CD14-positive monocyte (primary cell): ENCODE data around the gene MRLN. TPM values are rescaled to one million over a fixed set of nuclear protein-coding genes. Genes with fewer than 3 reads are reported as not detected.
A peak's percentile ranks its signal among the peaks of the same experiment; 100 is the strongest.

ENCODE experiments used
- DNase-seq, 3 donors: peaks; one replicate each; pipeline ENCODE4 v3.0.0-alpha.2; 2011 to 2022
- H2AFZ ChIP-seq: 2 replicates; pipeline ENCODE4 v1.6.0; 2012; ENCODE audit warnings: mild to moderate bottlenecking, low read depth, low read length, inconsistent platforms; ENCODE audit not compliant: insufficient read depth, poor library complexity, severe bottlenecking
- H3K27ac ChIP-seq, 2 donors: 1 replicate in 1 of 2; 2 replicates in 1 of 2; pipeline ENCODE4 v1.5.1; 2012 to 2013; ENCODE audit warnings: low read length in 2 of 2, control low read depth in 1 of 2, inconsistent platforms in 1 of 2, low read depth in 1 of 2, mild to moderate bottlenecking in 1 of 2
- H3K27me3 ChIP-seq, 2 donors: one replicate each; pipeline versions ENCODE4 v1.6.0 to v1.6.1; 2011 to 2013; ENCODE audit warnings: low read length in 2 of 2; ENCODE audit not compliant: control insufficient read depth in 2 of 2, insufficient read depth in 2 of 2
- H3K36me3 ChIP-seq, 2 donors: replicated peaks in 1 of 2; 1 replicate in 1 of 2; 2 replicates in 1 of 2; pipeline versions ENCODE4 v1.5.1 to v1.6.1; 2012 to 2013; ENCODE audit warnings: low read length in 2 of 2, control low read depth in 1 of 2, inconsistent platforms in 1 of 2, mild to moderate bottlenecking in 1 of 2; ENCODE audit not compliant: insufficient read depth in 2 of 2, control insufficient read depth in 1 of 2
- H3K4me1 ChIP-seq, 2 donors: 1 replicate in 1 of 2; 2 replicates in 1 of 2; pipeline versions ENCODE4 v1.5.1 to v1.6.1; 2012 to 2013; ENCODE audit warnings: low read length in 2 of 2, control low read depth in 1 of 2, inconsistent platforms in 1 of 2, mild to moderate bottlenecking in 1 of 2, moderate library complexity in 1 of 2; ENCODE audit not compliant: insufficient read depth in 2 of 2, control insufficient read depth in 1 of 2
- H3K4me2 ChIP-seq: replicated peaks from 2 replicates; pipeline ENCODE3; 2012; ENCODE audit warnings: low read length, moderate library complexity, mild to moderate bottlenecking; ENCODE audit not compliant: poor library complexity, severe bottlenecking; ENCODE audit errors: extremely low read depth
- H3K4me3 ChIP-seq, 3 experiments: fragments of 200-600 bp in 1 of 3; sonication (generic) in 1 of 3; replicated peaks in 1 of 3; 1 replicate in 2 of 3; 2 replicates in 1 of 3; pipeline ENCODE4 v1.5.1; 2011 to 2013; ENCODE audit warnings: low read length in 3 of 3, mild to moderate bottlenecking in 3 of 3, control low read depth in 2 of 3, low read depth in 2 of 3, inconsistent platforms in 1 of 3, moderate library complexity in 1 of 3
- H3K79me2 ChIP-seq: 2 replicates; pipeline ENCODE4 v1.6.0; 2012; ENCODE audit warnings: mild to moderate bottlenecking, control low read depth, inconsistent platforms, low read length, moderate library complexity; ENCODE audit not compliant: insufficient read depth
- H3K9ac ChIP-seq: 2 replicates; pipeline ENCODE4 v1.6.0; 2017; ENCODE audit warnings: low read length, mild to moderate bottlenecking; ENCODE audit not compliant: insufficient read depth, poor library complexity, severe bottlenecking
- H3K9me3 ChIP-seq, 2 donors: replicated peaks in 1 of 2; 1 replicate in 1 of 2; 2 replicates in 1 of 2; pipeline versions ENCODE4 v1.5.1 to v1.6.1; 2012 to 2013; ENCODE audit warnings: low read length in 2 of 2, control low read depth in 1 of 2; ENCODE audit not compliant: control insufficient read depth in 1 of 2, insufficient read depth in 1 of 2
- H4K20me1 ChIP-seq: 2 replicates; pipeline ENCODE4 v1.6.0; 2012; ENCODE audit warnings: mild to moderate bottlenecking, low read length, control low read depth, moderate library complexity; ENCODE audit not compliant: insufficient read depth
- H3K27ac Mint-ChIP-seq, 7 donors: one replicate each; pipeline ENCODE4 v1.8.0; 2020; ENCODE audit warnings: mild to moderate bottlenecking in 7 of 7, mixed read lengths in 7 of 7, moderate library complexity in 6 of 7, inconsistent platforms in 2 of 7
- H3K27me3 Mint-ChIP-seq, 3 donors: one replicate each; pipeline ENCODE4 v1.8.0; 2021 to 2022; ENCODE audit warnings: low read depth in 3 of 3, mild to moderate bottlenecking in 3 of 3, mixed read lengths in 3 of 3, moderate library complexity in 3 of 3, inconsistent platforms in 1 of 3
- H3K36me3 Mint-ChIP-seq, 2 donors: one replicate each; pipeline ENCODE4 v1.8.0; 2020; ENCODE audit warnings: mixed read lengths in 2 of 2, inconsistent platforms in 1 of 2, mild to moderate bottlenecking in 1 of 2
- H3K4me1 Mint-ChIP-seq: one replicate; pipeline ENCODE4 v1.8.0; 2020; ENCODE audit warnings: mild to moderate bottlenecking, mixed read lengths
- H3K4me3 Mint-ChIP-seq, 2 donors: one replicate each; pipeline ENCODE4 v1.8.0; 2020; ENCODE audit warnings: mild to moderate bottlenecking in 2 of 2, mixed read lengths in 2 of 2, moderate library complexity in 1 of 2
- H3K9me3 Mint-ChIP-seq, 7 donors: one replicate each; pipeline ENCODE4 v1.8.0; 2020 to 2022; ENCODE audit warnings: mixed read lengths in 7 of 7, mild to moderate bottlenecking in 6 of 7, moderate library complexity in 6 of 7, inconsistent platforms in 2 of 7
- CTCF ChIP-seq: fragments of 200-600 bp; IDR thresholded peaks from one replicate; pipeline ENCODE4 v1.8.0; 2022; ENCODE audit warnings: antibody characterized with exemption, mild to moderate bottlenecking
- WGBS: methylation state at CpG from one replicate; pipeline ENCODE4 v1.1.5; 2013; ENCODE audit warnings: missing lambda C conversion rate; ENCODE audit not compliant: insufficient coverage; 5-methylcytosine and 5-hydroxymethylcytosine counted together
- intact Hi-C, 2 donors: fragments of 100-400 bp; cut with micrococcal nuclease; formaldehyde crosslinking; loops; one replicate each; pipeline versions ENCODE4 v1.15.0 to v1.15.1; 2023
- polyA plus RNA-seq, 3 donors: library from polyadenylated mRNA; depleted of rRNA in 1 of 3; unstranded in 2 of 3; stranded (reverse) in 1 of 3; fragments of 300-500 nt in 2 of 3; fragments of >200 nt in 1 of 3; fragmentation: Illumina TruSeq in 2 of 3; gene quantifications; 1 replicate in 2 of 3; 2 replicates in 1 of 3; pipeline ENCODE4 v1.2.3, GENCODE V29; 2012 to 2021

Gene MRLN
- polyA plus RNA-seq, 3 donors, result not detected

GRCh38 chr10:59713196-59713821 is 39.9 kb downstream of the MRLN start:
- no peak for DNase-seq
- no peak overlapping the region for H3K27ac ChIP-seq
- H3K4me2 ChIP-seq, result no peak overlapping the region
- H3K4me3 ChIP-seq, result no peak overlapping the region
- H4K20me1 ChIP-seq, result no peaks in the 10 kb centered on the region
- intact Hi-C loops, result no loop called here
- peaks cover 0 to 6% (median 1%) of the 10 kb centered on the region in 7 donors for H3K9me3 Mint-ChIP-seq
- H3K27ac Mint-ChIP-seq, result no peak overlapping the region
- H3K27me3 Mint-ChIP-seq, result peaks cover 29 to 50% (median 33%) of the 10 kb centered on the region in 3 donors
- no peak overlapping the region for H3K4me3 Mint-ChIP-seq
- 75% methylated on average over 2 of the region's 7 CpGs for WGBS
- H2AFZ ChIP-seq, result no peak overlapping the region
- no peak for TF ChIP-seq CTCF
- peaks cover 5 to 17% of the 10 kb centered on the region in 2 donors for H3K4me1 ChIP-seq
- H3K9me3 ChIP-seq, result peaks cover 0 to 8% of the 10 kb centered on the region in 2 donors
- H3K36me3 ChIP-seq, result no peaks in the 10 kb centered on the region
- H3K27me3 ChIP-seq, result peaks cover 27 to 40% of the 10 kb centered on the region in 2 donors
- no peaks in the 10 kb centered on the region for H3K36me3 Mint-ChIP-seq
- no peak overlapping the region for H3K9ac ChIP-seq
- peaks cover 5% of the 10 kb centered on the region for H3K4me1 Mint-ChIP-seq
- H3K79me2 ChIP-seq, result no peaks in the 10 kb centered on the region

- Histone ChIP-seq H3K27me3 (peaks cover 35 to 49% of the 10 kb centered on the region in 2 donors), H3K36me3 (no peaks in the 10 kb centered on the region), H3K4me3 (no peak overlapping the region), H4K20me1 (no peaks in the 10 kb centered on the region), H3K79me2 (no peaks in the 10 kb centered on the region), H3K4me1 (peaks cover 5 to 17% of the 10 kb centered on the region in 2 donors), H3K9me3 (peaks cover 0 to 8% of the 10 kb centered on the region in 2 donors), H3K27ac (no peak overlapping the region), H3K9ac (no peak overlapping the region), H2AFZ (no peak overlapping the region), H3K4me2 (no peak overlapping the region)
- WGBS, result 100% methylated on average over 1 of the region's 3 CpGs
- peak overlapping the region in 1 of 2 donors; percentile 5 for H3K4me3 Mint-ChIP-seq
- H3K9me3 Mint-ChIP-seq, result peaks cover 0 to 6% (median 0%) of the 10 kb centered on the region in 7 donors
- H3K4me1 Mint-ChIP-seq, result peaks cover 6% of the 10 kb centered on the region
- no peak for TF ChIP-seq CTCF
- no peak for DNase-seq
- H3K27ac Mint-ChIP-seq, result no peak overlapping the region
- H3K36me3 Mint-ChIP-seq, result no peaks in the 10 kb centered on the region
- H3K27me3 Mint-ChIP-seq, result peaks cover 40 to 61% (median 41%) of the 10 kb centered on the region in 3 donors
- intact Hi-C loops, result no loop called here
Observed at GRCh38 chr10:59711871-59712494, 41.3 kb downstream of the MRLN start.
